Activated CD8-positive, alpha-beta memory T cell treated with anti-CD3 and anti-CD28 coated beads for 4 hours (primary cell): Measurements from ENCODE around the gene TXNDC2.
"Not testable (repeated sequence)": the region's sequence is repeated elsewhere in the genome, so short reads cannot be mapped to it uniquely, and the experiment has no call there.

ENCODE experiments used
- DNase-seq, 2 donors: peaks; one replicate each; pipeline ENCODE4 v3.0.0-alpha.2; 2020; ENCODE audit warnings: low read depth in 2 of 2

The TXNDC2 gene

DNA sequence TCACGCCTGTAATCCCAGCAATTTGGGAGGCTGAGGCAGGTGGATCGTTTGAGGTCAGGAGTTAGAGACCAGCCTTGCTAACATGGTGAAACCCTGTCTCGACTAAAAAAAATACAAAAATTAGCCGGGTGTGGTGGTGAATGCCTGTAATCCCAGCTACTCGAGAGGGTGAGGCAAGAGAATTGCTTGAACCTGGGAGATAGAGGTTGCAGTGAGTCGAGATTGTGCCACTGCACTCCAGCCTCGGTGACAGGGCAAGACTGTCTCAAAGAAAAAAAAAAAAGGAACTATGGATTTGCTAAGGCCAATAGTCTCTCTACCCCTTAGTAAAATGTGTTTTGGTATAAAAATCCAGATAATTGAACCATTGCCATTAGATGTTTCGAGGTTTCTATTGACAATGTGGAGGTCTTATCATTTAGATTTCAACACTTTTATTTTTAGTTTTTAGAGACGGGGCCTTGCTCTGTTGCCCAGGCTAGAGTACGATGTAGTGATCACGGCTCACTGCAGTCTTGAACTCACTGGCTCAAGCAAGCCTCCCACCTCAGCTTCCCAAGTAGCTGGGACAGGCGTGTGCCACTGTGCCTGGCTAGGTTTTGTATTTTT is 1.1 kb upstream of the TXNDC2 start:
- no peak for DNase-seq

DNA sequence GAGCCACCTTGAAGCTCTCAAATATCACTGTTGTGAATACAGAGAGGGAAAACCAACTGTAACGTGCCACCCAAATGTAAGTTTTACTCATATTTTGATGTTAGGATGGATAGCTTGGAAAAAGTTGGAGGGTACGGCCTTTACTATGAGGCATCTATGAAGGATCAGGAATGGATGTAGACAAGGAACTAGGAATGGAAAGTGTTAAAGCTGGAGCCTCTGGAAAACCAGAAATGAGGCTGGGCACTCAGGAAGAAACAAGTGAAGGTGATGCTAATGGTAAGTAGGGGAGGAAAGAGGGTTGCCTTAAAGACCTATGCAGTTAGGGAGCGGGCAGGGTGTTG is 204 bp downstream of the TXNDC2 start:
- DNase-seq = no peak

DNA sequence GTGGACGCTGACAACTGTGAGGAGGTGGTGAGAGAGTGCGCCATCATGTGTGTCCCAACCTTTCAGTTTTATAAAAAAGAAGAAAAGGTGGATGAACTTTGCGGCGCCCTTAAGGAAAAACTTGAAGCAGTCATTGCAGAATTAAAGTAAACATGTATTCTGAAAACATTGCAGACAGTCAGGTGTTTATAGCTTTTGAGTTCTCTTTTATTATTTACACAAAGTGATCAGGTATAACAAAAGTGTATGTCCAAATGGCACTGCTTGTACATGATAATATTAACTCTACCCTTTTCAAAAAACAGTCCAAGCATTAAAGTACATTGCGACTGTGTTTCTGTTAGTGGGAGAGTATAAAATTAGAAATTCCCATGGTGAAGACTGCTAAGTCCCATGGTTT is 2.2 kb downstream of the TXNDC2 start:
- DNase-seq = no peak

DNA sequence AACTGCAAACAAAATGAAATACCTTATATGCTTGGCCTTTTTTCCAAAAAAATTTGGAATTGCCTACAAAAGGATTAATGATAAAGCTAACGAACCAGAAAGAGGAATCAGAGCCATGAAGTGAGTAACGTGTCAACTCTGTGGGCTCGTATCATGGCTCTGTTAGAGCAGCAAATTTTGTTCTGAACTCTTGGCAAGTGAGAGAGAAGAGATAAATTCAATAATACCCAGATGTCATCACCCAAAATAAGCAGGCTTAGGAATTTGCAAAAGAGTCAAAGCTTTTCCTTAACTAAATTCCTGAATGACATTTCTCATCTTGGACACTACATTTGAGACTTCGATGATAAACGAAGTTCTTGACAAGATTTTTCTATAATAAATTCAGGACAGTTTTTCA is 4.4 kb downstream of the TXNDC2 start:
- DNase-seq = no peak

DNA sequence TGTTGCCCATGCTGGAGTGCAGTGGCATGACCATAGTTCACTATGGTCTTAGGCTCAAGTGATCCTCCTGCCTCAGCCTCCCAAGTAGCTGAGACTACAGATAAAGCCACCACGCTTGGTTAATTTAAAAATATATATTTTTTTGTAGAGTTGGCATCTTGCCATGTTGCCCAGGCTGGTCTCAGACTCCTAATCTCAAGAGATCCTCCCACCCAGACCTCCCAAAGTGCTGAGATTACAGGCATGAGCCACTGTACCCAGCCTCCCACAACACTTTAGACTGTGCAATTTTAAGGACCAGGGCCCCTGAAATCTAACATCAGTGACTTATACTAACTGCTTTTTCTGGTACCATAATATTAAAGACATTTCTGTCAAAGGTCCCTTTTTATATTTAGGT is 5.2 kb downstream of the TXNDC2 start:
- no peak for DNase-seq

DNA sequence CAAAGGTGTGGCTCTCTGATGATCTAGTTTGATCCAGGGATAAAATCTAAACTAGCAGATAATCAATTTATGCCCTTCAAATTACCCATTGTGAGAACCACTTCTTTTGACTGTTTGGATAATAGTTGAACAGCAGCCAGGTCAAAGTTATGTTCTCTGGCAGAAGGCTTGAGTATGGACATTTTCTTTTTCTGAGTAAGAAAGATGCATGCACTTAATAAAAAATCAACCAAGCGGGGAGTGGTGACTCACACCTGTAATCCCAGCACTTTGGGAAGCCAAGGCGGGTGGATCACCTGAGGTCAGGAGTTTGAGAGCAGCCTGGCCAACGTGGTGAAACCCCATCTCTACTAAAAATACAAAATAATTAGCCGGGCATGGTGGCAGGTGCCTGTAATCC is 5.7 kb downstream of the TXNDC2 start:
- DNase-seq = not testable (repeated sequence)

DNA sequence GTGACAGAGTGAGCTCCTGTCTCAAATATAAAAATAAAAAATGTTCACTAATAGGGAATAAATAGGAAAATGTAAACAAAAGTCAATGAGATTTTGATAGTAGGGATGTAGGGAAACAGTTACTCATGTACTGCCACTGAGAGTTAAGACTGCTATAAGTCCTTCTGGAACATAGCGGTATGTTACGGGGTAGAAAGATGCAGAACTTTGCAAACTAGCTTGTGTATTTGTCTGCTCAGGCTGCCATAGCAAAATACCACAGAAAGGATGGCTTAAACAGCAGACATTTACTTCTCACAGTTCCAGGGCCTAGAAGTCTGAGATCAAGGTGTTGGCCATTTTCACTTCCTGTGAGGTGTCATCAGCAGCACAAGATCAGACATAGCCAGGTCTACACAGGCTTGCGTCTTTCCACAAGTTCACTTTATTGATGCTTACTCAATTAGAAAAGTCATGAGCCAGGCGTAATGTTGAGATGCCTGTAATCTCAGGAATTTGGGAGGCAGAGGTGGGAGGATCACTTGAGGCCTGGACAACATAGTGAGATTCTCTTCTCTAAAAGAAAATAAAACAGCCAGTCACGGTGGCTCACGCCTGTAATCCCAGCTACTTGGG is 8.8 kb downstream of the TXNDC2 start:
- no peak for DNase-seq

DNA sequence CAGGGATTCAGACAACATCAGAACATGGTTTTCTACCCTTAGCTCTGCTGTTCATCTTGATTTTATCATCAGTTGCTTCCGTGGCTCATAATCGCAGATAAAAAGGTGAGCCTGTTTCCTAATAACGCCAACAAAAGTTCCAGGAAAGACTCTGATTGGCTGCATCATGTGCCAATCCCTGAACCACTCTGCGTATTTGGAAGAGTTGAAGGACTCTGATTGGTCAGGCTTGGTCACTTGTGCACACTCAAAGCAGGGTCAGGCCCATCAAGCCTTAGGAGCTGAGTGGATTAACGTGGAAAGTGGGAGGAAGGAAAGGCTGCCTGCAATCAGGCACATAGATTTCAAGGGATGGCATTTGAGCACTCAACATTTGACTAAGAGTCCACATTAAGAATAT is 11.4 kb downstream of the TXNDC2 start:
- no peak for DNase-seq

DNA sequence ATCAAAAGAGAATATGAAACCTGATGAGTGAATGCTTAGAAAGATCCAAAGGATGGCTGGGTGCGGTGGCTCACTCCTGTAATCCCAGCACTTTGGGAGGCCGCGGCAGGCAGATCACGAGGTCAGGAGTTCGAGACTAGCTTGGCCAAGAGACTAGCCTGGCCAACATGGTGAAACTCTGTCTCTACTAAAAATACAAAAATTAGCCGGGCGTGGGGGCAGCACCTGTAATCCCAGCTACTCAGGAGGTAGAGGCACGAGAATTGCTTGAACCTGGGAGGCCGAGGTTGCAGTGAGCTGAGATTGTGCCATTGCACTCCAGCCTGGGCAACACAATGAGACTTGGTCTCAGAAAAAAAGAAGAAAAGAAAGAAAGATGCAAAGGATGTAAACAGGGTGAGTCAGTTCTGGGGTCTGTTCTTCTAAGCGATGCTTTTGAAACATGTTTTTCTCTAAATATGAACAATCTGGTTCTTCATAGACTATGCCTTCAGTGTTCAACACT is 12.1 kb downstream of the TXNDC2 start:
- not testable (repeated sequence) for DNase-seq

DNA sequence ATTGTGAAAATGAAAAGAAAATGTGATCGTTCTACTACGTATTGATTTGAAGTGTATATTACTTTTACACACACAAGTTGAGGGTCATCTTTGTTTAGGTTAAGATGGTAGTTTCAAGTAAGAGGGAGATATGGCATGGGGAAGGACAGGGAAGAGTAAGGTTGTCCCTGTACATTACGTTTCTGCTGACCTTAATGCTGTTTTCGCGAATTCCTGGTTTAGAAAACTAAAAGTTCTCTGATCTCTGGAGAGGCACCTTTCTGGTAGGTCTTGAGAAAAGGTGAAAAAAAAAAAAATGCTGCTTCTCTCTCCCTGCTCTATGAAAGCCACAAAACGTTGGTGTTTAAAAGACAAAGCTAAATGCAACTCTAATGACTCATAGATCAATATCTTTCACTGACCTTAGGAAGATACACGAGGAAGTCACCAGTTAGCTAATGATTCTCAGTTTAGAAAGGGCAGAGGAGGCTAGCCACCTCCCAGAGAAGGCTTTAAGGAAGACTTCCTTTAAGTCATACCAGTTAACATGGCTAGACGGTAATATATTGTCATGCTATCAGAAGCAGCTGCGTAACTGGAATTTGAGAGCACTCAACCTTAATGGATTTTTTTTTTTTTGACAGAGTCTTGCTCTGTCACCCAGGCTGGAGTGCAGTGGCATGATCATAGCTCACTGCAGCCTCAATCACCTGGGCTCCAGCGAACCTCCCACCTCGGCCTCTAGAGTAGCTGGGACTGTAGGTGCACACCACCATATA is 13.2 kb downstream of the TXNDC2 start:
- DNase-seq = no peak

DNA sequence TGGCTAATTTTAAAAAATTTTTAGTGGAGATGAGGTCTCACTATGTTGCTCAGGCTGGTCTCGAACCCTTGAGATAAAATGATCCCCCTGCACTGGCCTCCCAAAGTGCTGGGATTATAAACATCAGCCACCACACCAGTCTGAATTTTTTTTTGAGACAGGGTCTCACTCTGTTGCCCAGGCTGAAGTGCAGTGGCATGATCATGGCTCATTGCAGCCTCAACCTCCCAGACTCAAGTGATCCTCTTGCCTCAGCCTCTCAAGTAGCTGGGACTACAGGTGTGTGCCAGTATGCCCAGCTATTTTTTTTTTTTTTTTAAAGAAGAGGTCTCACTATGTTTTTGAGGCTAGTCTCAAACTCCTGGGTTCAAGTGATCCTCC is 13.8 kb downstream of the TXNDC2 start:
- DNase-seq = not testable (repeated sequence)

DNA sequence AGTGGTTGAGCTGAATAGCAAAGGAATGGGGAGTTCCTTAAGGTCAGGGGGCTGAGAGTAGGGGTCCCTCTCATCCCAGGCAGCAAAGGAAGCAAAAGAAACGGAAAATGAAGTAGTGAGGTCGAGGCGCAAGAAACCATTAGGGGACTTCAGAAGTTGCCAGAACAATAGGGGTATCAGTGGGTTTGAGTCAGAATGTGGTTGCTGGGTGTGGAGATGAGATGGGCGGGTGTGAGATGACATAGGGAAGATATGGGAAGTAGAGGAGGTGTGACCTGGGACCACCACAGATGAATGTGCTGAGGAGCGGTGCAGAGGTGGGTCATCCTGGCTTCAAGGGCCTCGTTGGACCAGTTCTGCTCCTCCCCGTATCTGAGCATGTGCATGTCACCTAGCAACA is 14.9 kb downstream of the TXNDC2 start:
- no peak for DNase-seq

DNA sequence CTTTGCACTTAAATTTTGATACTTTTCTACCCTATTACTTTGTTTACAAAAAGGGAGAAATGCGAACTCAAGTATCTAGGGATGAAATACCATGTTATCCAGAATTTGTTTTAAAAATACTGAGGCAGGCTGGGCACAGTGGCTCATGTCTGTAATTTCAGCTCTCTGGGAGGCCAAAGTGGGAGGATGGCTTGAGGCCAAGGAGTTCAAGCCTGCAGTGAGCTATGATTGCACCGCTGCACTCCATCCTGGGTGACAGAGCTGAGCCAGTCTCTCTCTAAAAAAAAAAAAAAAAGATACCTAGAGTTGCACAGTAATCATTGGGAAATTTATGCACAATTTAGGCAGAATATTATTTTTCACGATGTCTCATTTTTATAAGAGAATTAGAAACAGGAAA is 15.6 kb downstream of the TXNDC2 start:
- DNase-seq = no peak

DNA sequence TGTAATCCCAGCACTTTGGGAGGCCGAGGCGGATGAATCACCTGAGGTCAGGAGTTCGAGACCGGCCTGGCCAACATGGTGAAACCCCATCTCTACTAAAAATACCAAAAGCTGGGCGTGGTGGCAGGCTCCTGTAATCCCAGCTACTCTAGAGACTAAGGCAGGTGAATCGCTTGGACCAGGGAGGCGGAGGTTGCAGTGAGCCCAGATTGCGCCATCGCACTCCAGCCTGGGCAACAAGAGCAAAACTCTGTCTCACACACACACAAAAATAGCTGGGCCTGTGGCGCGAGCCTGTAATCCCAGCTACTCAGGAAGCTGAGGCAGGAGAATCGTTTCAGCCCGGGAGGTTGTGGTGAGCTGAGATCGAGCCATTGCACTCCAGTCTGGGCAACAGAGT is 16.5 kb downstream of the TXNDC2 start:
- not testable (repeated sequence) for DNase-seq

DNA sequence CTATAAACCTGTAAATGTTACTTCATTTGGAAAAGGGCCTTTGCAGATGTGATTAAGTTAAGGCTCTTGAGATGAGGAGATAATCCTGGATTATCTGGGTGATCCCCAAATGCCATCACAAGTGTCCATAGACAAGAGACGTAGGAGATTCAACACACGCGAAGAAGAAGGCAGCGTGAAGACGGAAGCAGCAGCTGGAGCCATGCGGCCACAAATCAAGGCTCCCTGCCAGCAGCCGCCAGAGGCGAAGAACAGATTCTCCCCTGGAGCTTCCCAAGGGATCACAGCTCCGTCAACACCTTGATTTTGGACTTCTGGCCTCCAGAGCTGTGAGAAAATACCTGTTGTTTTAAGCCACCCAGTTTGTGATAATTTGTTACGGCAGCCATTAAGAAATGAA is 17.1 kb downstream of the TXNDC2 start:
- no peak for DNase-seq

DNA sequence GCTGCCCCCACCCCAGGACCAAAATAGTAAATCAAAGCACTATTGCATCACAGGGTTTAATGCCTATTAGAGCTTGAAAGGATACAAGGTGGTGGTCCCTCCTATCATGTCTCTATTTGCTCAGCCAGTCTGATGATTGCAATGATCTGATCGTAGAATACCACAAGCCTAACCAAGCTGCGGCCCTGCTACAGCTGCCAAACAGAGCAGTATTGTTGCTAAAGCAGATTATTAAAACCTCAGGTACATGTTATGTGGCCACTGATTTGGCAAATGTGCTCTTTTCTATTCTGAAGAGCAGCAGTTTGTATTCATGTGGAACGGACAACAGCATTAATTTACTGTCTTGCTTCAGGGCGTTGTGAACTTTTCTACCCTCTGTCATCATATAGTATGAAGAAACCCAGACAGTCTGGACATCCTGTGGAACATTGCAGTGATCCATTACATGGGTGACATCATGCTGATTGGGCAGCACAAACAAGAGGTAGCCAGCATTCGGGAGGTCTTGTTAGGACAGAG is 19.7 kb downstream of the TXNDC2 start:
- no peak for DNase-seq

DNA sequence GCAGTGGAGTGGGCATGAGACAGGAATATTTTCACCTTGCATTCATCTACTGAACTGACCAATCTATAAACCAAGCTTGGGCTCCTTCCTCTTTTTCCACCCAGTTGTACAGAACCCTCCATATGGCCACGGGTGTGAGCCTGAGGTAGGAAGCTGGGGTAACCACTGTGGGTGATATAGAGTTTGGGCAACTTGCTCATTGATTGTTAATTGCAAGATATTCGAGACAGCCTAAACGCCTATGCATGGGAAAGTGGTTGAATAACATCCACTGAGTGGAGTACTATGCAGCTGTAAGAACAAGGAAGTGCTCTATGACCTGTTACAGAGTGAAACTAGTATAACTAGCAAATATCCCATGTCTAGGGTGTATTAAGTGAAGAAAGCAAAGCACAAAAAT is 20.7 kb downstream of the TXNDC2 start:
- DNase-seq = no peak

DNA sequence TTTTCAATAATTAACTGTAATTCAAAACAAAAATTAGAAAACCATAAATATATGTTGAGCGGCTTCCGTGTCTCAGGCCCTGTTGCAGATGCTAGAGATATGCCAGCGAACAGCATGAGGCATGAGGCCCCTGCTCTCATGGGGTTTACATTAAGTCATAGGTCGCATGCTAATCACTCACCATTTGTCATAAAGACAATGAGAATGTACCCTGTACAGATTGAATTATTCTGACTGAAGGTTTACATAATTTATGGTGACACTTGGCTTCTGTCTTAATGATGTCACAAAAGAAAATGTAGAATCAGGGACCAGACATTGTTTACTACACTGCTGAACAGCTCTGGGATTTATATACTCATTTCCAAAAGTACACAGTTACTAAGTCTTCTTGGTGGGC is 22.1 kb downstream of the TXNDC2 start:
- no peak for DNase-seq

DNA sequence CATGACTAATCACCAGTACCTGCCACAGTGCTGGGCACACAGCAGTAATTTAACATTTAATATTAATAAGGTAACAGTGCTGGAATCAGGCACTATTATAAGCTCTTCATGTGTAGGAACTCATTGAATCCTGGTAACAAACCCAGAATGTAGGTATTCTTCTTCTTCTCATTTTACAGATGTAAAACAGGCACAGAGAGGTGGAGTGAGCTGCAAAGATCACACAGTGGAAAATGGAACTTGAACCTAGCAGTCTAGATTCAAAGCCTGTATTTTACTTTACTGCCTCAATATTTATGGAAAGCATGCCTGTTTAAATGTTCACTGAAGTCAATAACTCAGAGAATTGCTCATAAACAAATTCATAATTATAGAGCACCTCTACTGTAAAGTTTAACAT is 24.3 kb downstream of the TXNDC2 start:
- DNase-seq = no peak

DNA sequence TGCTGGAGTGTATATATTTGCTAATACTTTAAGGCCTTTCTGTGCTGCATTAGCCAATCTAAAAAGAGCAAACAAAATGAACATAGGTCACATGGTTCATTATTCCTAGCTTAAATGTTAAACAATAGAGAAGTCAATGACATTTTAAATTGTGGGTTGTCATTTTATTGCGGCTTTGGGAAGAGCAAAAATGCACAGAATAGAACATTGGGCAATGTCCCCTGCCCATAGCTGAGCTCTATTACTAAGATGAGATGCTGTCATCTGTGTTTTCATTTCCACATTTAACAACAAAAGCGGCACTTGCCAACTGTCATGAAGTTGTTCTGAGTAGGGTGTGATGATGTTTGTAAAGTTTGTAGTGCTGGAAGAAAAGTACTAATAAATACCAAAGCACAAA is 24.9 kb downstream of the TXNDC2 start:
- no peak for DNase-seq

DNA sequence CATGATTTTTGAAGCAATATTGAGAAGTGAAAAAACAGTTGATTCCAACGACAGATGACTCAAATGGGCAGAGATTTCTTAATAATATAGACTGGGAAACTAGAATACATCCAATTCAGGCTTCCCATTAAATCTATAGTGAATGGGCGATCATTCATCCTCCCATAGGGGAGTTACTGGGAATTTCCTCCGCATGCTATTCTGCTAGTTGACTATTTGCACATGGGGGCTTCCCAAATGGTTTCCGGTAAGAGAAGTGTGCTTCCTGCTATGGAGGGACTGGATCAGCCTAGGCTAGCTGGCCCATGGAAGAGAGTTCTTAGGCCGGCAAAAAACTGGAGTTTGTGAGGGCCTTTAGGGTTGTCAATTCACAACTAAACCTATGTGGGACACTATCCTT is 25.5 kb downstream of the TXNDC2 start:
- DNase-seq = no peak

DNA sequence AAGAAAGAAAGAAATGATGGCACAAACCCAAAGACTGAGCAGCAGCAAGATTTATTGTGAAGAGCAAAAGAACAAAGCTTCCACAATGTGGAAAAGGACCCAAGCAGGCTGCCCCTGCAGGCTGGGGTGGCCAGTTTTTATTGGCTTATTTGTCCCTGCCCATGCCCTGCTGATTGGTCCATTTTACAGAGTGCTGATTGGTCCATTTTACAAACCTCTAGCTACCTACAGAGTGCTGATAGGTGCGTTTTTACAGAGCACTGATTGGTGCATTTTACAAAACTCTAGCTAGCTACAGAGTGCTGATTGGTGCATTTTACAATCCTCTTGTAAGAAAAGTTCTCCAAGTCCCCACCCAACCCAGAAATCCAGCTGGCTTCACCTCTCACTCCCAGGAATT is 26.5 kb downstream of the TXNDC2 start:
- DNase-seq = not testable (repeated sequence)

DNA sequence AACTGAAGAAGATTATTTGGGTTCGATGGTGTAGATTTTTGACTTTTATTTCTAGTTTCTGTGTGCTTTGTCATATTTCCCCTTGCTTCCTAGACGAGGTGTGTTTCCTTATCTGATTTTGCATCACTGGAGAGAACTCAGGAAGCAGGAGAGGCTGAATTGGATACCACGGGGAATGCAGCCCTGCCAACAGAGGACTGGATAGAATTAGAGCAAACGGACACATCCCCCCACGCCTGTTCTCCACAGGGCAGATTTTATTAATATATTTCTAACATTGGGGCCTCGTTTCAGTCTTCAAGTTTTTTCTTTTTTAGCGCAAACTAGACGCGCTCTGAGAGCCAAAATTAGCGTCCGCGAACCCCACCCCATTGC is 27.4 kb downstream of the TXNDC2 start:
- DNase-seq = no peak
